Colon (tissue), 2 donors: ENCODE data around the gene FITM2.
"Not testable (repeated sequence)": the region's sequence is repeated elsewhere in the genome, so short reads cannot be mapped to it uniquely, and the experiment has no call there.

Experiments
- FAIRE-seq: peaks from 2 replicates; lab custom pipeline; 2012; peaks lifted over from hg19 to GRCh38; lab: Jason Lieb, UNC
- donor health status: control.
- donor health status: control.

The FITM2 gene

GRCh38 chr20:44331201-44331600 lies 20.2 kb upstream of the FITM2 start:
- no peak for FAIRE-seq

- no peak for FAIRE-seq
Measured at GRCh38 chr20:44328428-44328827, 17.4 kb upstream of the FITM2 start.

- not testable (repeated sequence) for FAIRE-seq
Measured at GRCh38 chr20:44327748-44328147, 16.7 kb upstream of the FITM2 start.

- FAIRE-seq = no peak
Measured at GRCh38 chr20:44326391-44327159, 15.6 kb upstream of the FITM2 start.

DNA sequence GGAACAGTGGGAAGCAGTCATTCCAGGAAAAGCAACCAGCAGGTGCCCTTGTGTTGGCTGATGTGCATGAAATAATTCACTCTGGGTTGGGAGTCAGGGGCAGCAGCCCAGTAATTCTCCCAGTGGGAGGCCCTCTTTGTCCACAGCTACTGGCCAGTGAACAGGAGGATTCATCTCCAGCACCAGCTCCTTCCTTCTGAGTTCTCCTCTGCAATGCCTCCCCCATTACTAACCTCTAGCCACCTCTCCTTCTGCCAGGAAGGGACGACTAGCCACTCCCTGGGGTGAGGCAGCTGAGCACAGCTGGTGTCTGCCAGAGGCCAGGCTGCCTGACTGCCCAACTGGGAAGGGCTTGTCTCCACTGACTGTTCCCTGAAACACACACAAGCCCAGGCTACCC lies 13.3 kb upstream of the FITM2 start:
- no peak for FAIRE-seq

DNA sequence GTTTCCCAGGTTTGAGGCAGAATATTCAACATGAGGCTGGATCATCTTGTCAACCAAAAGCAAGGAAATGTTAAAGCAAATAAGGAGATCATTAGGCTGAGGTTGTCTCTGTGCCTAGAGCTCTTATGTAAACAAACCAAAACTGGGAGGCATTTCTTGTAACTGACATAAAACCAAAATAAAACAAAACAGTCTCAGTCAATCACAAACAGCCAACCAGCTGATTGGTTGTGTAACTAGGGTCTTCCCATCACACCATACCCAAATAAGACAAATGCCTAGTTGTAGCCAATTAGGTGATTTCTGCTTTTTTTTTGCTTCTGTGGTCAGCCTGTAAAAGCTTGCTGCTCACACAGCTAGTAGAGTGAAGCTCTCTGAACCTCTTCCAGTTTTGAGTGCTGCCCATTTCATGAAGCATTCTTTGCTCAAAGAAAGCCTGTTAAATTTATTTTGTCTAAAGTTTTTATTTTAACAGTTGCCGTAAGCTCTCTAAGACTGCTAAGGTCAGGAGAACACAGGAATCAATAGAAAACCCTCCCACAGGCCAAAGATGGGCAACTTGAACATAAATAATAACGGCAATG lies 8.9 kb upstream of the FITM2 start:
- no peak for FAIRE-seq

DNA sequence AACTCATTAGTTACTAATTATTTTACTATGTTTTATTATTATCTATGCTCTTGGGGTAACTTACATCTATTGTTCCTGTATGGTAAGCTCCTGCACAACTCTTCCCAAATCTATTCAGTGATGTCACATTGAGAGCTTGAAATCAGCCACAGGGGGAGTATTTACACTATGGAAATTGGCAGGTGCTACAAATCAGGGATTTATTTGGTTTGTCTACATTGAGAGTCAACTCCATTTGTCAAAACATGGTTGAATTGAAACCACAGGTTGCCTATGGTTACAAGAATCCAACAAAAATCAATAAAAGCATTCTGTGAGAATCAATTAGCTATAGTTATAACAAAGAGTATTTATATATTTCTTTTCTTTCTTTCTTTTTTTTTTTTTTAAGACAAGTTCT lies 3.9 kb upstream of the FITM2 start:
- no peak for FAIRE-seq

DNA sequence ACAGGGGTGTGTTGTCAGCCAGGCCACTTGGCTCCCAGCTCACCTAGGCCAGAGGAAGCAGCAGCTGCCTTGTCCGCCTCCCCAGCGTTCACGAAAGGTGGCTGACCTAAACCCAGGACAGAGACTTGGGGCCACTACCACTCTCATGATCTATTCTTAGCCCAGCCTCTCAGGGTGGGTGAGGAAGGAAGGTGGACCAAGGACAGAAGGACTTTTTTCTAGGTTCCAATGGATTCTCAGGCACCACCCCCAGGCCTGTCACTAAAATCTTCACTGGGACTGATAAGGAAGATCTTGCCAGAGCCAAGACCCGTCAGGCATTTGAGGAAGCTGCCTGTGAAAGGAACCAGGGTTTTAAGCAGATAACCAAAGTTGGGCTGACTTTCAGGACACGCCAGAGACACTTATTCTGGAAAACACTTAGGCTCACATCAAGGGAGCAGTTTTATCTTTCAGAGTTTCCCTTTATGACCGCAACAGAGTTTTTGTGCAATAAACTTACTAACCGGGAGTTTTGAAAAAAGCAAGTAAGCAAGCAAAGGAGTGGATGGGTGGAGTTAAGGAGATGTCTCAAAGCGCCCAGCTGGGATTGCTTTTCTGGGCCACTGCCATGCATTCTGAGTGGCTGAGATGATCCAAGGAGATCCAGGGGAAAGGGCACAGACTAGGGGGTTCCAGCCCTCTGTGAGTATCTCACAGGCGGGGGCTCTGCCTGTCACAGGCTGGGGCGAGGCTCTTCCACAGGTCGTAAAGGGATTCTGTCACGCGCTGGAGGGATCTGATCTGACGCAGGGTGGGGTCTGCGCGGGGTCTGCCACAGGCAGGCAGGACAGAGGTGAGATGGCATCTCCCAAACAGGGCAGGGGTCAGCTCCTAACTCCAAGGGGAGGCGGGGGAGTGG lies 989 bp downstream of the FITM2 start:
- FAIRE-seq = no peak

GRCh38 chr20:44306927-44307326 lies 4.1 kb downstream of the FITM2 start:
- no peak for FAIRE-seq

DNA sequence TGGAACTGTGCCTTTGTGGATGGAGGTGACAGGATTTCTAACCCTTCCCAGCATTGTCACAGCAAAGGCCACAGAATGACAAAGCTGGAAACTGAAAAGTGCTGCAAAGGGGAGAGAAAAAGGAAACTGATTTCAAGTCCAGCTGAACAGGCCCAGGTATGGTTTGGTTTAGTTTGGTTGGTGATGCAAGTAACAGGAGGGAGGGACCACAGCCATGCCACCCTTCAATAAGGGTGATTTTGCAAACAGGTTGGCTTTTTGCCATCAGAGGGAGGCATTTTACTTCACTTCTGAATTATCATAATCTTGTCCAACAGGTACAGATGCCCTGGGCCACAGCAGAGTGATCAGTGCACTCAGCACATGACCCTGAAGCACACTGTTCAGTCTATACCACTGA lies 6.6 kb downstream of the FITM2 start:
- FAIRE-seq = no peak

DNA sequence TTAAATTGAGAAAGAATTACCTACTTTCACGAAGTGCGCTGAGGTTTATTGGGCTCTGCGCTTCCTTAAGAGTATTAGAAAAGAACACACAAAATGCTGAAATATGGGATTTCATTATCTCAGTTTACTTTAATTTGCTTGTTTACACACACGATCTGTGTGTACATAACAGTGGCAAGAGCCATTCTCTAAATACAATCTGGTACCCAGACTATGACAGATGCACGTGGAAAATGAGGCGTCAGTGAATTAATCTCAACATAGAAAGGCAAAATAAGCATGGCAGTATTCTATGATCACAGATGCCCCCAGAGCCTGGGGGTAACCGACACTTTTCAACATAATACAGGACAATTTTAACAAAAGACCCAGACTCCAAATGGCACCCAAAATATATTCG lies 8.3 kb downstream of the FITM2 start:
- FAIRE-seq = no peak

DNA sequence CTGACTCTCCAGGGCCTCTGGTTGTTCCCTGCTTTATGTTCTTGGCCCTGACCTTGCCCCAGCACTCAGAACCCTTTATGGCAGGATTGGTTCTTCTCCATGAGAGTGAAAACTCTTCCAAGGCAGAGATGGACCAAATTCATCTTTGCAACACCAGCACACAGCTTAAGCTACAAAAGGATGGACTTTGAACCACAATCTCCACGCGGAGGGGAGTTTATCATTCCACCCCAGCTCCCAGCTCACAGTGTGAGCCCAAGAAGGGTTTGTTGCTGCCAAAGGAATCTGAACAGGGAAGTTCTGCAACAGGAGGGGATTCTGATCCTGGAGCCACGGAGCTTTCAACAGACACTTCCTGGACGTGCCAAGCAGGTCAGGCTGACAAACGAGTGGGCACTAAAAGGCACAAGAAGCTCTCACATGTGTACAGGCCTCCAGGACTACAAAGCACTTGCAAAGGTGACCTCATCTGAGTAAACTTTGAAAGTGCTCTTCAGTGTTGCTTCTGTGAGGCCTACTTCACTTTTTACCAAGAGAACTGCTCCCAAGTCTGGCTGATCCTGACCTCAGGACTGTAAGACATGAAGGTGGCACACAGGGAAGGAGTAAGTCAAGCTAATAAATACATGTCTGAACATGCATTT lies 8.9 kb downstream of the FITM2 start:
- FAIRE-seq = no peak

- FAIRE-seq = no peak
Measured at GRCh38 chr20:44301285-44301684, 9.7 kb downstream of the FITM2 start.

- FAIRE-seq = not testable (repeated sequence)
Measured at GRCh38 chr20:44299011-44299535, 11.9 kb downstream of the FITM2 start.

- FAIRE-seq = no peak
Measured at GRCh38 chr20:44297721-44298120, 13.3 kb downstream of the FITM2 start.

DNA sequence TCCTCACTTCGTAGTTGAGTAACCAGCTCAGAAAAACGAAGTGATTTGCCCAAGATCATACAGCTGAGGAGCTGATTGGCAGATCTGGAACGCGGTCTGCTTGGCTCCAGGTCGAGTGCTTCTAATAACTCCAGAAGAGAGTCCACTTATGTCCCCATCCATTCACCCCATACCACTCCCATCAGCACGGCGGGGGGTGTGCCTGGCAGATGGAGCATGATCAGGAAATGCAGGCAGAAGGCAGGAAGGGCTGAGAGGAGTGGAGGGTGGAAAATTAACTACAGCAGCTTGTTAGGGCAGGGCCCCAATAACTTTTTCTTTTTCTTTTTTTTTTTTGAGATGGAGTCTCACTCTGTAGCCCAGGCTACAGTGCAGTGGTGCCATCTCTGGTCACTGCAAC lies 15.0 kb downstream of the FITM2 start:
- FAIRE-seq = no peak

DNA sequence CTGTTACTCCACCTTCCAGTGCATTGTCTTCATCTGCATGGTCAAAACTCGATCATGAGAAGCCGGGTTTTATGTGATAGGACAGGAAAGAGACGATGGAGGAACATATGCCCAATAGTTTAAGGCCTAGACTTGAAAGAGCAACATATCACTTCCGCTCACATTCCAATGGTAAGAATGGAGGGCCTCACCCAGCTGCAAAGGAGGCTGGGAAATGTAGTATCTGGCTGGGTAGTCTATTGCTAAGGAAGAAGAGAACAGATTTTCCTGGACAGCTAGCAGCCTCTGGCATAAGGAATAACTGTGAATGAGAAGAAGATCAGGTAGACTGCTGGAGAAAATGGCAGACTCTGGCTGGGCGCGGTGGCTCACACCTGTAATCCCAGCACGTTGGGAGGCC lies 19.2 kb downstream of the FITM2 start:
- FAIRE-seq = no peak

DNA sequence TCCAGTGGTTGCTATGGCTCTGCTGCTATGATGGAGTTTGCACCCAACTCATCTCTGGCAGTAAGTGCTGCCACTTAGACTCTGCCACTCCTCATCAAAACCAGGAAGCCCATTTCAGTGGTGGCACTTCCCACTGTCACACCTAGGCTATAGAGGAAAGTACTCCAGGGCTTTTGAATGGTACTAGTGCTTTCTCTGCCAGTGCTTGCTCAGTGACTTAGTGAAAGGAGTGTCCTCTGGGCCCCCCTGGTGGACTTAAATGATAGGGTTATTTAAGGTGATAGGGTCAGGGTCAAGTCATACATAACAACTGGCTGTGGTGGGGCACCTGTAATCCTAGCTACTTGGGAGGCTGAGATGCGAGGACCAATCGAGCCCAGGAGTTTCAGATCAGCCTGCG lies 22.8 kb downstream of the FITM2 start:
- FAIRE-seq = no peak

- no peak for FAIRE-seq
Measured at GRCh38 chr20:44287272-44288097, 23.5 kb downstream of the FITM2 start.

GRCh38 chr20:44284032-44284431 lies 27.0 kb downstream of the FITM2 start:
- no peak for FAIRE-seq

GRCh38 chr20:44282192-44282591 lies 28.8 kb downstream of the FITM2 start:
- FAIRE-seq = no peak
